ENCODE results near the gene SLC7A14. TPM values are rescaled to one million over a fixed set of nuclear protein-coding genes. Genes with fewer than 3 reads are reported as not detected.

SLC7A14 gene
- total RNA-seq, 1 experiment from 2014 or later = not detected

DNA sequence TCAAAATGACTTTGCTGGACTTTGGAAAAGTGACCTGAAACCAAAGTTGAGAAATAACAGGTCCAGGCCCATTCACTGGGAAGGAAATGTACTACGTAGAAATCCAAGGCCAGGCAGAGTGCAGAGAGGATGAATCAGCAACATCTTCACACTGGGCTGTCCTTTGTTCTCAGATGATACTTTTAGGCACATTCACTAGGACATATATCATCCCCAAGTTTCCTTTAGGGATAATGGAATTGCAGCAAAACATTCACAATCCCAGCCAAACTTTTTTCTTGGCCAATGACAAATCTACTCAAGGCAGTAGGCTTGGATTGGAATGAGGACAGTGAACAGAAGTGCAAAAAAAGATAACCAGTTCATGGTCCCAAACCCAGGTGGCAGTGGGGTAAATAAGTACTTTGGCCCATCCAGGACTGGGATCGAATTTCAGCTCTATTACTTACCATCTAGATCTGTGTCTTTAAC is 92.1 kb downstream of the SLC7A14 start:
- no peaks in the 10 kb centered on the region for H3K36me3 Mint-ChIP-seq (ENCODE audit: insufficient read depth, unreplicated experiment)
- DNase-seq (ENCODE audit: unreplicated experiment) = peak; percentile 27
- BruUV-seq (replicated peaks) = no TSS peak
- TF ChIP-seq CTCF (IDR thresholded peaks at IDR 0.05; ENCODE audit: unreplicated experiment) = no peak
- peak overlapping the region; percentile 49 for H3K27ac Mint-ChIP-seq (ENCODE audit: low read depth, unreplicated experiment)
- no peaks in the 10 kb centered on the region for H3K27me3 Mint-ChIP-seq (ENCODE audit: insufficient read depth, unreplicated experiment)
- H3K9me3 Mint-ChIP-seq (ENCODE audit: unreplicated experiment) = no peaks in the 10 kb centered on the region
- intact Hi-C loops (cut with micrococcal nuclease) = no loop called here
- CTCF ChIA-PET = interaction anchor here (0.7 to 9.0 kb wide), 3 partner anchors 70 to 318 kb away, joined by 3 to 85 read pairs (median 10); partner anchors contain the start of gene CLDN11
- no peaks in the 10 kb centered on the region for H3K4me1 Mint-ChIP-seq (ENCODE audit: insufficient read depth, unreplicated experiment)
- no peak overlapping the region for H3K4me3 Mint-ChIP-seq (ENCODE audit: unreplicated experiment)
- POLR2A ChIA-PET = no interaction called here

GRCh38 chr3:170491901-170492300 is 94.0 kb downstream of the SLC7A14 start:
- no TSS peak for BruUV-seq (replicated peaks)
- H3K27ac Mint-ChIP-seq (ENCODE audit: low read depth, unreplicated experiment) = no peak overlapping the region

DNA sequence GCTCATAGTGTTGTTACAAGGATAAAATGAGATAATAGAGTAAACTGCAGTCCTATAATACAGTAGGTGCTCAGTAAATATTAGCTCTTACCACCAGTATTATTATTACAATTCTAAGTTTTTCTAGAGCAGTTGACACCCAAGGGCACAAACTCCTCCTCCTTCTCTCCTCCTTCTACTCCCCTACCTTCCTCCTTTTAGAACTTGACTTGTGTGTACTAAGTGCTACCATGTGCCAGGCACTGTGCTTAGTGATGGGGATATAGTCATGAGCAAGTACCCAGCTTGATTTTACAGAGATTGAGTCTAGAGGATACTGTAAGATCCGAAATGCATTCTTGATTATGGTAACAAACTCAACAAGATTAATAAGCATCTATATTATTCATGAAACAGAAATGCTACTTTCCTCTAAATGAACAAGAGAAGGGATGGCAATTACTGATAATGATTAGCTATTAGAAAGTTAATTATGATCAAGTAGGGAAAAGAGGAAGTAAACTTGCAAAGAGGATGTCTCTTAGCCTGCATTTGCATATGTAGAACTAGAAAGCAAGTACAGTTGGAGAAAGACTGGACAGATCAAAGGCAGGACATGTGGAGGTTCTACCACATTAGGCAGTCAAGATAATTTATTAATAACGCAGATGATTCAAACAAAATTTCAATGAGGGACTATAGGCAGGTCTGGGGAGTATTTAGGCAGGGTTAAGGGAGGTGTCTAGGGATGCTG is 94.9 kb downstream of the SLC7A14 start:
- BruUV-seq (replicated peaks) = no TSS peak
- H3K4me3 Mint-ChIP-seq (ENCODE audit: unreplicated experiment) = no peak overlapping the region
- no peak for TF ChIP-seq CTCF (IDR thresholded peaks at IDR 0.05; ENCODE audit: unreplicated experiment)
- no peaks in the 10 kb centered on the region for H3K36me3 Mint-ChIP-seq (ENCODE audit: insufficient read depth, unreplicated experiment)
- no peak overlapping the region for H3K27ac Mint-ChIP-seq (ENCODE audit: low read depth, unreplicated experiment)
- CTCF ChIA-PET = interaction anchor here (0.6 to 2.9 kb wide), 8 partner anchors 9 to 358 kb away, joined by 3 to 13 read pairs (median 4); no protein-coding TSS in a partner anchor
- intact Hi-C loops (cut with micrococcal nuclease) = no loop called here
- H3K27me3 Mint-ChIP-seq (ENCODE audit: insufficient read depth, unreplicated experiment) = no peaks in the 10 kb centered on the region
- no peak for DNase-seq (ENCODE audit: unreplicated experiment)
- POLR2A ChIA-PET = interaction anchor here (1.1 kb wide), 1 partner anchor 320 kb away, joined by 3 read pairs; no protein-coding TSS in a partner anchor
- H3K9me3 Mint-ChIP-seq (ENCODE audit: unreplicated experiment) = no peaks in the 10 kb centered on the region
- no peaks in the 10 kb centered on the region for H3K4me1 Mint-ChIP-seq (ENCODE audit: insufficient read depth, unreplicated experiment)

More at GRCh38 chr3:170491901-170492300, 94.0 kb downstream of the SLC7A14 start:
- CTCF ChIA-PET = interaction anchor here (0.7 to 9.0 kb wide), 6 partner anchors 26 to 357 kb away, joined by 3 to 85 read pairs (median 4); partner anchors contain the start of gene CLDN11
- no peak overlapping the region for H3K4me3 Mint-ChIP-seq (ENCODE audit: unreplicated experiment)
- no peak for TF ChIP-seq CTCF (IDR thresholded peaks at IDR 0.05; ENCODE audit: unreplicated experiment)
- no peak for DNase-seq (ENCODE audit: unreplicated experiment)
- intact Hi-C loops (cut with micrococcal nuclease) = no loop called here
- no peaks in the 10 kb centered on the region for H3K27me3 Mint-ChIP-seq (ENCODE audit: insufficient read depth, unreplicated experiment)
- no peaks in the 10 kb centered on the region for H3K4me1 Mint-ChIP-seq (ENCODE audit: insufficient read depth, unreplicated experiment)
- H3K36me3 Mint-ChIP-seq (ENCODE audit: insufficient read depth, unreplicated experiment) = no peaks in the 10 kb centered on the region
- H3K9me3 Mint-ChIP-seq (ENCODE audit: unreplicated experiment) = no peaks in the 10 kb centered on the region
- POLR2A ChIA-PET = interaction anchor here (1.0 kb wide), 1 partner anchor 9 kb away, joined by 4 read pairs; no protein-coding TSS in a partner anchor

DNA sequence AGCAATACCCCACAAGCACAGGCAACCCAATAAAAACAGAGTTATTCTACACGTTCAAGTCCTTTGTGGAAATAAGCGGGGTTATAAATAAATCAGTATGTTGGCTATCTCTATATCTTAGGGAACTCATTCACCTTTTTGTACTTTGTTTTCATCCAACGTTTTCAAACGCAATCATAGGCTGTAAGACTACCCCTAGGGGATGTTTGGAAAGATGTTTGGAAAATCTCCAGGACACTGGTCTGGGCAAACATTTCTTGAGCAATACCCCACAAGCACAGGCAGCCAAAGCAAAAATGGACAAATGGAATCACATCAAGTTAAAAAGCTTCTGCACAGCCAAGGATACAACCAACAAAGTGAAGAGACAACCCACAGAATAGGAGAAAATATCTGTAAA is 97.1 kb downstream of the SLC7A14 start:
- DNase-seq (ENCODE audit: unreplicated experiment) = peak; percentile 94
- BruUV-seq (replicated peaks) = no TSS peak
- CTCF ChIA-PET = interaction anchor here (0.9 to 1.5 kb wide), 4 partner anchors 11 to 323 kb away, joined by 3 to 7 read pairs (median 6); no protein-coding TSS in a partner anchor
- H3K9me3 Mint-ChIP-seq (ENCODE audit: unreplicated experiment) = no peaks in the 10 kb centered on the region
- H3K27me3 Mint-ChIP-seq (ENCODE audit: insufficient read depth, unreplicated experiment) = no peaks in the 10 kb centered on the region
- POLR2A ChIA-PET = interaction anchor here (0.8 to 1.4 kb wide), 3 partner anchors 75 to 323 kb away, joined by 3 to 4 read pairs (median 3); no protein-coding TSS in a partner anchor
- no peaks in the 10 kb centered on the region for H3K4me1 Mint-ChIP-seq (ENCODE audit: insufficient read depth, unreplicated experiment)
- H3K36me3 Mint-ChIP-seq (ENCODE audit: insufficient read depth, unreplicated experiment) = no peaks in the 10 kb centered on the region
- H3K27ac Mint-ChIP-seq (ENCODE audit: low read depth, unreplicated experiment) = no peak overlapping the region
- no peak overlapping the region for H3K4me3 Mint-ChIP-seq (ENCODE audit: unreplicated experiment)
- no peak for TF ChIP-seq CTCF (IDR thresholded peaks at IDR 0.05; ENCODE audit: unreplicated experiment)
- intact Hi-C loops (cut with micrococcal nuclease) = no loop called here
